GM19452 (cell line): ENCODE data around the gene TBC1D2.
"Not testable (repeated sequence)": the region's sequence is repeated elsewhere in the genome, so short reads cannot be mapped to it uniquely, and the experiment has no call there.

Experiments
- ATAC-seq: cut with Tn5 transposase; IDR thresholded peaks from one replicate; pipeline ENCODE4 v1.9.1; 2021; ENCODE audit not compliant: unreplicated experiment

The TBC1D2 gene

GRCh38 chr9:98271479-98271878, 16.0 kb upstream of the TBC1D2 start:
- no peak for ATAC-seq

- not testable (repeated sequence) for ATAC-seq
Observed at GRCh38 chr9:98270284-98270683, 14.8 kb upstream of the TBC1D2 start.

- not testable (repeated sequence) for ATAC-seq
Observed at GRCh38 chr9:98269652-98270051, 14.2 kb upstream of the TBC1D2 start.

GRCh38 chr9:98267556-98267955, 12.1 kb upstream of the TBC1D2 start:
- ATAC-seq: not testable (repeated sequence)

GRCh38 chr9:98264516-98264915, 9.1 kb upstream of the TBC1D2 start:
- no peak for ATAC-seq

- peak; percentile 78 for ATAC-seq
Observed at GRCh38 chr9:98263482-98264357, 8.3 kb upstream of the TBC1D2 start.

- no peak for ATAC-seq
Observed at GRCh38 chr9:98263080-98263479, 7.6 kb upstream of the TBC1D2 start.

GRCh38 chr9:98262056-98262455, 6.6 kb upstream of the TBC1D2 start:
- ATAC-seq: no peak

GRCh38 chr9:98260635-98261034, 5.2 kb upstream of the TBC1D2 start:
- no peak for ATAC-seq

- no peak for ATAC-seq
Observed at GRCh38 chr9:98259791-98260190, 4.3 kb upstream of the TBC1D2 start.

GRCh38 chr9:98256756-98257155, 1.3 kb upstream of the TBC1D2 start:
- ATAC-seq: no peak

- peak; percentile 34 for ATAC-seq
Observed at GRCh38 chr9:98255061-98255577, 330 bp downstream of the TBC1D2 start.

GRCh38 chr9:98254228-98255060, 1.0 kb downstream of the TBC1D2 start:
- ATAC-seq: no peak

- no peak for ATAC-seq
Observed at GRCh38 chr9:98253565-98253964, 1.9 kb downstream of the TBC1D2 start.

GRCh38 chr9:98251551-98251950, 3.9 kb downstream of the TBC1D2 start:
- ATAC-seq: no peak

- no peak for ATAC-seq
Observed at GRCh38 chr9:98249771-98250170, 5.7 kb downstream of the TBC1D2 start.

GRCh38 chr9:98248737-98249474, 6.5 kb downstream of the TBC1D2 start:
- ATAC-seq: no peak

GRCh38 chr9:98247831-98248657, 7.4 kb downstream of the TBC1D2 start:
- no peak for ATAC-seq

GRCh38 chr9:98242426-98242825, 13.0 kb downstream of the TBC1D2 start:
- no peak for ATAC-seq
